Peyer's patch (tissue), 4 donors: ENCODE data around the gene DOCK1.

Experiments
- CTCF ChIP-seq, 6 experiments: fragments of 450-650 bp in 4 of 6; fragments of 200-600 bp in 2 of 6; sonication (generic) in 1 of 6; IDR thresholded peaks; one replicate each; pipeline ENCODE4 v1.5.1; 2017 to 2019; ENCODE audit warnings: antibody characterized with exemption in 6 of 6, mild to moderate bottlenecking in 3 of 6, moderate library complexity in 1 of 6
- POLR2A ChIP-seq, 2 donors: fragments of 450-650 bp; IDR thresholded peaks; one replicate each; pipeline ENCODE4 v1.5.1; 2017; ENCODE audit warnings: antibody characterized with exemption in 2 of 2, mild to moderate bottlenecking in 2 of 2, moderate library complexity in 2 of 2

GRCh38 chr10:127458016-127458810 is 553.0 kb downstream of the DOCK1 start:
- TF ChIP-seq CTCF (IDR thresholded peaks at IDR 0.05): no peak
- TF ChIP-seq POLR2A (IDR thresholded peaks at IDR 0.05): no peak
